SJSA1 (cell line): ENCODE measurements around the gene IL36A. TPM values are rescaled to one million over a fixed set of nuclear protein-coding genes. Genes with fewer than 3 reads are reported as not detected.

ENCODE experiments used
- DNase-seq, 2 experiments: peaks; one replicate each; pipeline ENCODE4 v3.0.0-alpha.2; 2015 to 2020; ENCODE audit warnings: low spot score in 2 of 2, low read depth in 1 of 2
- H3K27ac ChIP-seq: fragments of 250-450 bp; sonication (Bioruptor Pico); 2 replicates; pipeline ENCODE4 v1.5.1; 2020; ENCODE audit warnings: mild to moderate bottlenecking, moderate library complexity
- H3K27me3 ChIP-seq: fragments of 250-450 bp; sonication (Bioruptor Pico); replicated peaks from 2 replicates; pipeline ENCODE4 v1.5.1; 2020; ENCODE audit warnings: mild to moderate bottlenecking, moderate library complexity
- H3K36me3 ChIP-seq: fragments of 250-450 bp; sonication (Bioruptor Pico); 2 replicates; pipeline ENCODE4 v1.5.1; 2020; ENCODE audit warnings: mild to moderate bottlenecking
- H3K4me1 ChIP-seq: fragments of 250-450 bp; sonication (Bioruptor Pico); replicated peaks from 2 replicates; pipeline ENCODE4 v1.6.1; 2021; ENCODE audit warnings: mild to moderate bottlenecking
- H3K4me3 ChIP-seq: fragments of 250-450 bp; sonication (Bioruptor Pico); 2 replicates; pipeline ENCODE4 v1.5.1; 2020; ENCODE audit warnings: mild to moderate bottlenecking
- H3K9me3 ChIP-seq: fragments of 250-450 bp; sonication (Bioruptor Pico); replicated peaks from 2 replicates; pipeline ENCODE4 v1.5.1; 2020; ENCODE audit warnings: mild to moderate bottlenecking
- total RNA-seq: library from RNA; depleted of rRNA; stranded (reverse); fragments of >200 nt; shearing (Covaris generic); gene quantifications from 2 replicates; pipeline ENCODE4 v1.2.3, GENCODE V29; 2014

The IL36A gene
- total RNA-seq, 1 experiment from 2014 or later, result not detected

DNA sequence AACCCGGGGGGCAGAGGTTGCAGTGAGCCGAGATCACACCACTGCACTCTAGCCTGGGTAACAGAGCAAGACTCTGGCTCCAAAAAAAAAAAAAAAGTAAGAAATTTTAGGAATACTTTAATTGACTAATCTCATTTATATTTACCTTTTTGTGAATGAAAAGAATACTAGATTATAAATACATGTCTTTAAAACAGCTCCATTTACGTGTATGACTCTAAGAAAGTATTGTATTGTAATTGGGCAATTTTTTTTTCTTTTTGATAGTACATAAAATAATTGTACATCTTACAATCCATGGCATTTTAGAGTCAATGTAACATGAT, 8.0 kb downstream of the IL36A start:
- peaks cover 10% of the 10 kb centered on the region for H3K27me3 ChIP-seq
- no peaks in the 10 kb centered on the region for H3K9me3 ChIP-seq
- H3K4me1 ChIP-seq, result no peaks in the 10 kb centered on the region
- H3K36me3 ChIP-seq, result no peaks in the 10 kb centered on the region
- no peak overlapping the region for H3K4me3 ChIP-seq
- H3K27ac ChIP-seq, result no peak overlapping the region
- DNase-seq, result no peak

GRCh38 chr2:113014067-113014466, 8.8 kb downstream of the IL36A start:
- Histone ChIP-seq H3K27ac (no peak overlapping the region), H3K36me3 (no peaks in the 10 kb centered on the region), H3K4me1 (no peaks in the 10 kb centered on the region), H3K9me3 (no peaks in the 10 kb centered on the region), H3K4me3 (no peak overlapping the region), H3K27me3 (peaks cover 13% of the 10 kb centered on the region)
- DNase-seq, result no peak

DNA sequence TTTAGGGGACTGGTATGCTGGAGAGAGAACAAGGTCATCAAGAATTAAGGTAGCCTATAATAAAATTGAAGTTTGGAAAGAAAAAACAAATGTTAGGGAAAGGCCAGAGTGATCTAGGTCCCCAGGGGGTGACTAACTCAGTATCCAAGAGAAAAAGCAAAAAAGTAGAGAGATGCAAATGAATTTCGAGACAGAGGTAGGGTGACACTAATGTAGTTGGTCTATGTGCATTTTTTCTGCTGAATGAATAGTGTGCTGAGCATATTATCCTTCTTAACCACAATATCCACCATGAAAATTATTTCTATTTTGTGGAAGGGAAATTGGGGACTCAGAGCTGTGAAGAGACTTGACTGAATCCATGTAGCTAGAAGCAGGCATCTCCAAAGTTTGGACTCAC, 9.8 kb downstream of the IL36A start:
- Histone ChIP-seq H3K4me3 (no peak overlapping the region), H3K4me1 (no peaks in the 10 kb centered on the region), H3K36me3 (no peaks in the 10 kb centered on the region), H3K27ac (no peak overlapping the region), H3K9me3 (no peaks in the 10 kb centered on the region), H3K27me3 (peaks cover 15% of the 10 kb centered on the region)
- DNase-seq, result no peak

- Histone ChIP-seq H3K27me3 (peaks cover 15% of the 10 kb centered on the region), H3K36me3 (no peaks in the 10 kb centered on the region), H3K4me1 (no peaks in the 10 kb centered on the region), H3K9me3 (no peaks in the 10 kb centered on the region), H3K4me3 (no peak overlapping the region), H3K27ac (no peak overlapping the region)
- DNase-seq, result no peak
Measured at GRCh38 chr2:113015655-113016054, 10.4 kb downstream of the IL36A start.

DNA sequence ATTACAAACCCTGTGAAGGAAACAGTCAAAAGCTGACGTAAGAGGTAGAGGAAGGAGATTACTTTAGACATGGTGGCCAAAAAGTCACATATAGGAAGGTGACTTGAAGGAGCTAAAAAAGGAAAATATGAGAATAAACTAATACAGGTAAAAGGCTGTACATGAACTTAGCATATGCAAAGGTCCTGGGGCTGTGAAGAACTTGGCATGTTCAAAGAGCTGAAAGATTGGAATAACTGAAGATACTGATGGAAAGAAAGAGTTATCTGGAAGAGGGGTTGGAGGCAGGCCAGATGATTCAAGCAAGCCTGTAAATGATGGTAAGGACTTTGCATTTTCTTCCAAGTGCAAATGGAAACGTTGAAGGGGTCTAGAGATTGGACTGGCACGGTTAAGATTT, 13.2 kb downstream of the IL36A start:
- H3K27me3 ChIP-seq, result peaks cover 26% of the 10 kb centered on the region
- no peak overlapping the region for H3K27ac ChIP-seq
- DNase-seq, result no peak

GRCh38 chr2:113021312-113021711, 16.1 kb downstream of the IL36A start:
- peaks cover 17% of the 10 kb centered on the region for H3K27me3 ChIP-seq
- H3K36me3 ChIP-seq, result no peaks in the 10 kb centered on the region
- H3K9me3 ChIP-seq, result no peaks in the 10 kb centered on the region
- DNase-seq, result no peak
- H3K27ac ChIP-seq, result no peak overlapping the region
- H3K4me3 ChIP-seq, result no peak overlapping the region
- H3K4me1 ChIP-seq, result no peaks in the 10 kb centered on the region

More for the DNA sequence above, 13.2 kb downstream of the IL36A start:
- Histone ChIP-seq H3K4me3 (no peak overlapping the region), H3K4me1 (no peaks in the 10 kb centered on the region), H3K36me3 (no peaks in the 10 kb centered on the region), H3K9me3 (no peaks in the 10 kb centered on the region)

DNA sequence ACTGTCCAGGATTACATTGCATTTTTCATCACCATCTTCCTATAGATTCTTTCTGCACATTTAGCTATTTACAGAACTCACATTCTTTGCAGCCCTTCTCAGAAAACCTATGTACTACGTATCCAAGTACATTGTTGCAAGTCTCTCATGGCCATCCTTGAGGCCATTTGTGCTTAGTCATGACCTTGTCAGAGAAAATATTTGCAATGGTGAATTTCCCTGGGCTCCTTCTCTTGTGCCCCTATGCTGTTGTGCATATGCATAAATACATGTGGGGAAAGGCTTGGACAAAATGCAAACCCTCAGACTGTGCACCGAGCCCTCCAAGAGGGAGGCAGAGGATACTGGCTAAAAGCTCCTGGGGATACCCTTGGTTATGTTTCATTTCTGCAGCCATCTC, 19.5 kb downstream of the IL36A start:
- Histone ChIP-seq H3K36me3 (no peaks in the 10 kb centered on the region), H3K27ac (no peak overlapping the region), H3K4me3 (no peak overlapping the region), H3K9me3 (no peaks in the 10 kb centered on the region), H3K4me1 (no peaks in the 10 kb centered on the region), H3K27me3 (peaks cover 28% of the 10 kb centered on the region)
- DNase-seq, result no peak

DNA sequence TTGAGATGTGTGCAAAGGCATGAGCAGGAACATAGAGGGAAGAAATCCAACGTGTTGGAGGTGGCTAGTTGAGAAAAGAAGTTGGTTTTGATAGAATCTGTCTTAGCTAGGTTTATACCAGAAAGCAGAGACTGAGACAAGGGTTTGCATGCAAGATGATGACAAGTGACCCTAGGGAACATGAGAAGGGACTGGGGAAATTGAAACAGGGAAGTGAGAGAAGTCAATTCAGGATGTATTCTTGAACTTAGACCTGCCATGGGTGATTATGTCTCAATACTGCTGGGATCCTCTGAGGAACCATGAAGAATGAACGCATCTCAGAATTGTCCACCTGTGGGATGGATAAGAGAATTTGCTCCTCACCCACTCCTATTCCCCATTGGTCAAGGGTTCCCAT, 20.5 kb downstream of the IL36A start:
- no peaks in the 10 kb centered on the region for H3K36me3 ChIP-seq
- no peak overlapping the region for H3K27ac ChIP-seq
- no peaks in the 10 kb centered on the region for H3K9me3 ChIP-seq
- no peaks in the 10 kb centered on the region for H3K4me1 ChIP-seq
- H3K4me3 ChIP-seq, result no peak overlapping the region
- DNase-seq, result no peak
- H3K27me3 ChIP-seq, result peaks cover 28% of the 10 kb centered on the region

DNA sequence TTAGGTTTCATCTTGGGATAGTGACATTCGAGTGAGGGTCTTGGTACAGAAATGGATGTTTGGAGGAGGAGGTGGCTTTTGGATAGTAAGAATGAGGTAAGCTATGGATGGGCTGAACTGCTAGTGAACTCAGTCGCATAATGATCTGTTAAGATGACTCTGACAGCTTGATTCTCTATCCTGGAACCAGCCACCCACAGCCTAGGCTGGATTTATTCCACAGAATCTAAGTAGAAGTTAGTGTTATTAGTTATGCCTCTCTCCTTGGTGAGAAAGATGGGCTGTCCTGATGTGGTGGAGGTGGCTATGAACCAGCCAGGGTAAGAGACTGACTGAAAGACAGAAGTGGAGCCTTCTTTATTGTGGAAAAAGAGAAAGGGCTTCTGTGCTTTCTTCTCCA, 22.4 kb downstream of the IL36A start:
- no peak for DNase-seq
- peaks cover 23% of the 10 kb centered on the region for H3K27me3 ChIP-seq
- H3K27ac ChIP-seq, result no peak overlapping the region
- no peak overlapping the region for H3K4me3 ChIP-seq
- no peaks in the 10 kb centered on the region for H3K9me3 ChIP-seq
- H3K4me1 ChIP-seq, result no peaks in the 10 kb centered on the region
- no peaks in the 10 kb centered on the region for H3K36me3 ChIP-seq

GRCh38 chr2:113028112-113028511, 22.9 kb downstream of the IL36A start:
- no peak overlapping the region for H3K27ac ChIP-seq
- DNase-seq, result no peak
- H3K36me3 ChIP-seq, result no peaks in the 10 kb centered on the region
- no peak overlapping the region for H3K4me3 ChIP-seq
- H3K27me3 ChIP-seq, result peaks cover 18% of the 10 kb centered on the region
- H3K9me3 ChIP-seq, result no peaks in the 10 kb centered on the region
- H3K4me1 ChIP-seq, result no peaks in the 10 kb centered on the region

DNA sequence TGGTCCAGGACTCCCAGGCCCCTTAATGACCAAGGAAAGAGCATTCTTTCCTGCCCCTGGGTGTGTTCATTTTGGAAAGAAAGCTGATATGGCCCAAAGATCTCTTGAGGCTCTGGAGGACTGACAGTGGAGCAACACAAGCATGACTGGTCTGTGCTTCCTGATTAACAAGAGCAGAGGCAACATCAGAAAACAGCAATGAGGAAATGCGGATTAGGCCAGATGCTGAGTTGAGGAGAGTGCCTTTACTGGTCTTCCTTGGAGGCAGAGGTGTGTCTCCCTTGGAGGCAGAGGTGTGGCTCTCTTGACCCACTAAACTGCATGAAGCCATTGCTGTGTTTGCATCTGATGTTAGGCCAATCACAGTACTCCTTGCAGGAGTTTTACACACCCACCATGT, 27.5 kb downstream of the IL36A start:
- Histone ChIP-seq H3K4me1 (no peaks in the 10 kb centered on the region), H3K4me3 (no peak overlapping the region), H3K27me3 (0 out of 2 replicates have a peak, but pooled peaks cover 6% of the 10 kb centered on the region), H3K27ac (no peak overlapping the region), H3K36me3 (no peaks in the 10 kb centered on the region), H3K9me3 (no peaks in the 10 kb centered on the region)
- no peak for DNase-seq

DNA sequence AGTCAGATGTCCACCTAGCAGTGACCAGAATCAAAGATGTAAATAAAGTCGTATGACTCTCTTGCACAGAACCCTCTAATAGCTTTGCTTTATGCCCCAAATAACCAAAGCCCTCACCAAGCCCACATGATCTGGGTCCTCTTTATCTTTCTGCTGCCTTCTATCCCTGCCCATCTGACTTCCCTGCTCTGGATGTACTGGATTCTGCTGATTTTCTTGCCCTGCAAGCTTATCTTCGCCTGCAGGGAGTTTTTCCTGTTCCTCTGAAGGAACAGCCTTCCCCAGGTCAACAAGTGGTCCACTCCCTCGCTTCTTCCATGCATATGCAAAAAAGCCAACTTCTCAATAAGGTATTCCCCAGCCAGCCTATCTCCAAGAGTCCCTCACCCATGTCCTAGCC, 28.8 kb downstream of the IL36A start:
- no peaks in the 10 kb centered on the region for H3K36me3 ChIP-seq
- no peaks in the 10 kb centered on the region for H3K9me3 ChIP-seq
- no peak overlapping the region for H3K27ac ChIP-seq
- no peak for DNase-seq
- H3K4me3 ChIP-seq, result no peak overlapping the region
- no peaks in the 10 kb centered on the region for H3K4me1 ChIP-seq
- H3K27me3 ChIP-seq, result no peaks in the 10 kb centered on the region

DNA sequence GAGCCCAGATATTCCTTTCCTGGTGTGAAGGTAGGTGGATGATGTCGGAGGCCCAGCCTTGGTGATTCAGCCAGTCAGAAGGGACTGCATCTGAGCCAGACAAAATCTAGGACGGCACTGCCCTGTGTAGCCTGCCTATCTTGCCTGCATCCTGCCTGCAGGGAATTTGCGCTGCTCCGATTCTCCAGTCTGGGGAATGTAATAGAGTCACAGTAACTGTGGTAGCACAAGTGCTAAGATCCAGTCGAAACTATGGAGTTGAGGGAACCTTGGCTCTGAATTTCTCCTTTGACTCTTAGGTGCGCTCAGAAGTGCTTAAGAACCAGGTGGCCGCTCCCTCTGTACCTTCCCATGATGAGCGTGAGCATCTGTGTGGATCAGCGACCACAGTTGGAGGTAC, 31.5 kb downstream of the IL36A start:
- Histone ChIP-seq H3K4me1 (no peaks in the 10 kb centered on the region), H3K36me3 (no peaks in the 10 kb centered on the region), H3K27me3 (no peaks in the 10 kb centered on the region), H3K27ac (no peak overlapping the region), H3K9me3 (no peaks in the 10 kb centered on the region; the same call in 1 of the 2 replicates), H3K4me3 (no peak overlapping the region)
- no peak for DNase-seq

DNA sequence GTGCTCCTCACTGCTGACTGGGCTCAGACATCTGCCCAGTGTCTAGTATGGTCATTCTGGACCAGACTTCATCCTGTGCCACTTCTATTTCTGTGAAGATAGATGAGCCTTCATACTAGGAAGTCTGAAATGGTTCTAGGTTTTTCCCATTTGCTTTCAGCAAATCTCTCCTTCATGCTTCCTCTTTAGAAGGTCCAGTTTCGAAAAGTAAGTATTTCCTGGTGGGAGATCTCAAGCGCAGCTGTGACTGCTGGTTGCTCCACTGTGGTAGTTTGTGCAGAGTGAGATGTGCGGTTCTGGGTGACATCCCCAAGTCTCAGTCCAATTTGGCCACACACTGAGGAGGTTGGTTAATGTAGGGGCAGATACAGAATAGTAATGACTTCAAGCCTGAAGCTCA, 33.0 kb downstream of the IL36A start:
- Histone ChIP-seq H3K36me3 (no peaks in the 10 kb centered on the region), H3K27ac (no peak overlapping the region), H3K27me3 (no peaks in the 10 kb centered on the region; the same call in 1 of the 2 replicates), H3K4me3 (no peak overlapping the region), H3K4me1 (no peaks in the 10 kb centered on the region), H3K9me3 (no peaks in the 10 kb centered on the region; the same call in 1 of the 2 replicates)
- DNase-seq, result no peak

- Histone ChIP-seq H3K9me3 (no peaks in the 10 kb centered on the region; the same call in 1 of the 2 replicates), H3K27ac (no peak overlapping the region)
Measured at GRCh38 chr2:113039158-113039557, 33.9 kb downstream of the IL36A start.

More at GRCh38 chr2:113039158-113039557, 33.9 kb downstream of the IL36A start:
- no peak for DNase-seq
- no peaks in the 10 kb centered on the region for H3K4me1 ChIP-seq
- H3K27me3 ChIP-seq, result no peaks in the 10 kb centered on the region; the same call in 1 of the 2 replicates
- H3K4me3 ChIP-seq, result no peak overlapping the region
- H3K36me3 ChIP-seq, result no peaks in the 10 kb centered on the region
